A549 (cell line): ENCODE measurements around the gene NREP. TPM values are rescaled to one million over a fixed set of nuclear protein-coding genes. Genes with fewer than 3 reads are reported as not detected.

ENCODE experiments used
- ATAC-seq, 2 experiments: fragments of 200-7000 bp in 1 of 2; fragments of >200 bp in 1 of 2; cut with Nextera tagmentation in 1 of 2; cut with Tn5 transposase in 1 of 2; 3 replicates each; pipeline versions ENCODE4 v1.8.0 to v1.9.1; 2018 to 2020; ENCODE audit warnings: mild to moderate bottlenecking in 1 of 2, moderate library complexity in 1 of 2
- CTCF ChIA-PET: fragments of 300-600 bp; sonication (Branson Sonifier 250); formaldehyde crosslinking; extraction: SDS; loops from one replicate; lab custom pipeline; 2021; ENCODE audit warnings: antibody characterized with exemption, inconsistent platforms; lab: Yijun Ruan, JAX
- POLR2A ChIA-PET: fragments of 350-600 bp; formaldehyde crosslinking; extraction: SDS; loops from one replicate; lab custom pipeline; 2021; ENCODE audit warnings: antibody characterized with exemption, inconsistent platforms; lab: Yijun Ruan, JAX
- DNase-seq, 2 experiments: peaks; one replicate each; pipeline versions ENCODE4 v3.0.0 to v3.0.0-alpha.2; 2011 to 2016; ENCODE audit warnings: low read depth in 1 of 2, low spot score in 1 of 2
- FAIRE-seq: peaks from 2 replicates; lab custom pipeline; 2011; peaks lifted over from hg19 to GRCh38; lab: Jason Lieb, UNC
- H3K27ac ChIP-seq, 2 experiments: fragments of >200 bp; sonication (Bioruptor Twin); formaldehyde crosslinking; 3 replicates each; pipeline ENCODE4 v1.5.1; 2016 to 2017
- H3K4me1 ChIP-seq: fragments of >200 bp; sonication (Bioruptor Twin); formaldehyde crosslinking; 3 replicates; pipeline ENCODE4 v1.6.1; 2016
- H3K4me2 ChIP-seq: fragments of >200 bp; sonication (Bioruptor Twin); formaldehyde crosslinking; 3 replicates; pipeline ENCODE4 v1.6.1; 2016
- H3K4me3 ChIP-seq: fragments of >200 bp; sonication (Bioruptor Twin); formaldehyde crosslinking; 3 replicates; pipeline ENCODE4 v1.5.1; 2016
- H3K9me3 ChIP-seq: fragments of >200 bp; sonication (Bioruptor Twin); formaldehyde crosslinking; 3 replicates; pipeline ENCODE4 v1.6.1; 2016
- ATOH8 ChIP-seq: fragments of 250-450 bp; sonication (Bioruptor Pico); IDR thresholded peaks from 2 replicates; pipeline ENCODE4 v1.5.0; 2020; ENCODE audit warnings: low read depth, mild to moderate bottlenecking, moderate library complexity
- BHLHE40 ChIP-seq: IDR thresholded peaks from 2 replicates; pipeline ENCODE4 v1.6.1; 2012; ENCODE audit warnings: low read depth, low read length, inconsistent platforms
- CBX2 ChIP-seq: fragments of 200-600 bp; sonication (generic); IDR thresholded peaks from 2 replicates; pipeline ENCODE4 v1.6.1; 2016; ENCODE audit warnings: low read depth, mild to moderate bottlenecking, borderline replicate concordance
- CEBPB ChIP-seq, 2 experiments: fragments of >200 bp in 1 of 2; sonication (Bioruptor Twin) in 1 of 2; formaldehyde crosslinking in 1 of 2; IDR thresholded peaks; 2 replicates each; pipeline ENCODE4 v1.6.1; 2012 to 2016
- CHD2 ChIP-seq: fragments of 150-350 bp; IDR thresholded peaks from 2 replicates; pipeline ENCODE4 v1.6.1; 2014; ENCODE audit warnings: low read length; ENCODE audit not compliant: partially characterized antibody
- E2F6 ChIP-seq: IDR thresholded peaks from 2 replicates; pipeline ENCODE4 v1.6.1; 2012; ENCODE audit warnings: low read depth, borderline replicate concordance
- EHF ChIP-seq: fragments of 250-450 bp; sonication (Bioruptor Pico); IDR thresholded peaks from 2 replicates; pipeline ENCODE4 v1.5.0; 2020; ENCODE audit warnings: mild to moderate bottlenecking
- ELK1 ChIP-seq: fragments of 150-350 bp; IDR thresholded peaks from 2 replicates; pipeline ENCODE4 v1.6.1; 2014; ENCODE audit warnings: low read depth, mild to moderate bottlenecking, low read length
- ESRRA ChIP-seq: fragments of 150-350 bp; IDR thresholded peaks from 2 replicates; pipeline ENCODE4 v1.6.1; 2014; ENCODE audit warnings: mild to moderate bottlenecking, low read length, borderline replicate concordance
- GATA3 ChIP-seq: IDR thresholded peaks from 2 replicates; pipeline ENCODE4 v1.6.1; 2012; ENCODE audit warnings: borderline replicate concordance
- HDAC2 ChIP-seq: fragments of 200-600 bp; sonication (generic); IDR thresholded peaks from 2 replicates; pipeline ENCODE4 v1.6.1; 2016
- HES2 ChIP-seq: fragments of >200 bp; sonication (Bioruptor Twin); formaldehyde crosslinking; IDR thresholded peaks from 2 replicates; pipeline ENCODE4 v1.6.1; 2016
- HEYL ChIP-seq: fragments of 250-450 bp; sonication (Bioruptor Pico); IDR thresholded peaks from 2 replicates; pipeline ENCODE4 v1.8.0; 2021; ENCODE audit warnings: mild to moderate bottlenecking, moderate library complexity
- HOXA7 ChIP-seq: fragments of 250-450 bp; sonication (Bioruptor Pico); IDR thresholded peaks from 2 replicates; pipeline ENCODE4 v1.5.0; 2020; ENCODE audit warnings: mild to moderate bottlenecking, moderate library complexity
- HOXB5 ChIP-seq: fragments of 250-450 bp; sonication (Bioruptor Pico); IDR thresholded peaks from 2 replicates; pipeline ENCODE4 v1.5.0; 2020; ENCODE audit warnings: mild to moderate bottlenecking, moderate library complexity
- JUN ChIP-seq, 2 experiments: fragments of >200 bp; sonication (Bioruptor Twin); formaldehyde crosslinking; IDR thresholded peaks; 2 replicates in 1 of 2; 3 replicates in 1 of 2; pipeline ENCODE4 v1.6.1; 2016 to 2017
- JUNB ChIP-seq: fragments of >200 bp; sonication (Bioruptor Twin); formaldehyde crosslinking; IDR thresholded peaks from 2 replicates; pipeline ENCODE4 v1.6.1; 2016
- KDM5A ChIP-seq: fragments of 200-600 bp; sonication (generic); IDR thresholded peaks from 2 replicates; pipeline ENCODE4 v1.6.1; 2016; ENCODE audit warnings: antibody characterized with exemption, mild to moderate bottlenecking
- MAFK ChIP-seq: fragments of 450-650 bp; IDR thresholded peaks from 2 replicates; pipeline ENCODE4 v1.6.1; 2014; ENCODE audit not compliant: partially characterized antibody
- NR3C1 ChIP-seq: fragments of >200 bp; sonication (Bioruptor Twin); formaldehyde crosslinking; IDR thresholded peaks from 3 replicates; pipeline ENCODE4 v1.6.1; 2017
- PBX3 ChIP-seq: IDR thresholded peaks from 2 replicates; pipeline ENCODE4 v1.6.1; 2012
- POLR2A ChIP-seq: IDR thresholded peaks from 2 replicates; pipeline ENCODE4 v1.6.1; 2012; ENCODE audit warnings: mild to moderate bottlenecking, low read length
- POLR2AphosphoS2 ChIP-seq: conservative IDR thresholded peaks from 2 replicates; pipeline ENCODE4 v1.6.1; 2012; ENCODE audit warnings: low read length, improper control_type of control experiment, inconsistent platforms
- RFX5 ChIP-seq: fragments of 450-650 bp; IDR thresholded peaks from 2 replicates; pipeline ENCODE4 v1.7.1; 2014; ENCODE audit warnings: antibody characterized with exemption, mild to moderate bottlenecking, moderate library complexity
- RNF2 ChIP-seq: fragments of 200-600 bp; sonication (generic); IDR thresholded peaks from 2 replicates; pipeline ENCODE4 v1.6.1; 2016; ENCODE audit warnings: low read depth, mild to moderate bottlenecking, antibody characterized with exemption, moderate library complexity, borderline replicate concordance
- SREBF2 ChIP-seq: fragments of 450-650 bp; IDR thresholded peaks from 2 replicates; pipeline ENCODE4 v1.6.1; 2014; ENCODE audit warnings: mild to moderate bottlenecking, moderate library complexity
- TP53 ChIP-seq: fragments of 250-450 bp; sonication (Bioruptor Pico); IDR thresholded peaks from 2 replicates; pipeline ENCODE4 v1.5.0; 2021; ENCODE audit warnings: mild to moderate bottlenecking, moderate library complexity
- USF2 ChIP-seq: fragments of 450-650 bp; IDR thresholded peaks from 2 replicates; pipeline ENCODE4 v1.6.1; 2014; ENCODE audit warnings: antibody characterized with exemption
- ZNF302 ChIP-seq: fragments of 250-450 bp; sonication (Bioruptor Pico); IDR thresholded peaks from 2 replicates; pipeline ENCODE4 v1.9.0; 2021; ENCODE audit warnings: inconsistent platforms, mild to moderate bottlenecking, moderate library complexity
- ZSCAN20 ChIP-seq: fragments of 250-450 bp; sonication (Bioruptor Pico); IDR thresholded peaks from 2 replicates; pipeline ENCODE4 v1.8.0; 2022; ENCODE audit warnings: mild to moderate bottlenecking, moderate library complexity
- WGBS: methylation state at CpG from one replicate; pipeline ENCODE4 v1.1.6; 2017; ENCODE audit errors: missing lambda C conversion rate; 5-methylcytosine and 5-hydroxymethylcytosine counted together
- polyA plus RNA-seq, 4 experiments: library from polyadenylated mRNA; depleted of rRNA in 3 of 4; stranded (reverse); fragments of >200 nt; fragmentation: RNase III in 1 of 4; extraction: RNeasy Plus Mini Kit Qiagen cat#74134 plus additional on column Dnase treatment in 1 of 4; gene quantifications; 2 replicates in 3 of 4; 3 replicates in 1 of 4; pipeline ENCODE4 v1.2.3, GENCODE V29; 2011 to 2017

The NREP gene
- polyA plus RNA-seq, 2 of the 4 experiments (the other 2 are of a cell fraction): 8.7 to 28.1 TPM

GRCh38 chr5:111755942-111756381, 1.0 kb downstream of the NREP start:
- no peak for ATAC-seq
- 19% methylated on average over 5 of the region's 5 CpGs for WGBS
- ChIA-PET POLR2A (no interaction called here), CTCF (interaction anchor here (0.6 kb wide), 1 partner anchor 8 kb away, joined by 3 read pairs; no protein-coding TSS in a partner anchor)
- Histone ChIP-seq H3K4me1 (peaks cover 6% of the 10 kb centered on the region; the same call in 2 of the 3 replicates), H3K4me3 (peak overlapping the region; percentile 73; the same call in 1 of the 3 replicates), H3K9me3 (no peaks in the 10 kb centered on the region), H3K4me2 (peak overlapping the region; percentile 93), H3K27ac (no peak overlapping the region)
- no peak for FAIRE-seq
- no peak for DNase-seq
- TF ChIP-seq MAFK (no peak), ESRRA (no peak), HES2 (no peak), POLR2A (no peak), SREBF2 (no peak), JUN (IDR thresholded peaks at IDR 0.05) (no peak), ATOH8 (no peak), ELK1 (no peak), JUNB (no peak), KDM5A (no peak), HDAC2 (no peak), USF2 (no peak), RFX5 (no peak), CBX2 (no peak), E2F6 (no peak), NR3C1 (no peak)

- ATAC-seq (no peak), DNase-seq (no peak), FAIRE-seq (no peak)
- H3K4me3 ChIP-seq: no peak overlapping the region
- ChIA-PET CTCF (interaction anchor here (0.6 kb wide), 1 partner anchor 9 kb away, joined by 3 read pairs; no protein-coding TSS in a partner anchor), POLR2A (no interaction called here)
- TF ChIP-seq HOXA7 (no peak), GATA3 (no peak), MAFK (no peak), HEYL (CRISPR knock-in tag) (no peak), CEBPB (IDR thresholded peaks at IDR 0.05) (no peak), HOXB5 (no peak), NR3C1 (no peak), POLR2AphosphoS2 (no peak), EHF (CRISPR knock-in tag) (no peak), ZSCAN20 (CRISPR knock-in tag) (no peak), BHLHE40 (no peak), TP53 (CRISPR knock-in tag) (no peak), CHD2 (no peak), RNF2 (no peak), PBX3 (no peak), ZNF302 (CRISPR knock-in tag) (no peak), ATOH8 (no peak)
- H3K9me3 ChIP-seq: no peaks in the 10 kb centered on the region
- no peak overlapping the region for H3K27ac ChIP-seq
- 88% methylated on average over 8 of the region's 8 CpGs for WGBS
- peak overlapping the region; percentile 93 for H3K4me2 ChIP-seq
- peaks cover 6% of the 10 kb centered on the region; the same call in 2 of the 3 replicates for H3K4me1 ChIP-seq
Observed at GRCh38 chr5:111755345-111755941, 1.6 kb downstream of the NREP start.
